Measurements from ENCODE around the gene RAD51. TPM values are rescaled to one million over a fixed set of nuclear protein-coding genes. Genes with fewer than 3 reads are reported as not detected.
A peak's percentile ranks its signal among the peaks of the same experiment; 100 is the strongest.

RAD51 gene
- total and polyA plus RNA-seq, 4 experiments from 2014 or later: 0.21 to 1.7 (median 1.3) TPM

- DNase-seq: no peak
- H3K36me3 ChIP-seq (ENCODE audit: insufficient read depth, low read length): peaks cover 50% of the 10 kb centered on the region
- ChIA-PET CTCF (ENCODE audit: partially characterized antibody) (interaction anchor here (1.5 kb wide), 1 partner anchor 9 kb away, joined by 8 read pairs; no protein-coding TSS in a partner anchor), POLR2A (ENCODE audit: partially characterized antibody) (interaction anchor here (2.1 kb wide), 1 partner anchor 10 kb away, joined by 8 read pairs; the partner anchor contains the start of gene GCHFR)
- H3K9me3 ChIP-seq (ENCODE audit: control insufficient read depth in 1 of 2, low read length in 2 of 2): no peaks in the 10 kb centered on the region
- no peak overlapping the region for H3K27ac Mint-ChIP-seq
- no peak overlapping the region for H3K4me3 Mint-ChIP-seq
- peaks cover 6 to 24% (median 11%) of the 10 kb centered on the region in 4 donors for H3K4me1 Mint-ChIP-seq
- no peak overlapping the region for H3K4me3 ChIP-seq (ENCODE audit: low read length in 2 of 2)
- H3K27ac ChIP-seq (ENCODE audit: low read depth, low read length): no peak overlapping the region
- peaks cover 6% of the 10 kb centered on the region for H3K4me1 ChIP-seq (ENCODE audit: insufficient read depth, low read length)
- intact Hi-C loops (cut with micrococcal nuclease): no loop called here
- peaks cover 14 to 48% of the 10 kb centered on the region in 2 donors for H3K36me3 Mint-ChIP-seq
- H3K27me3 Mint-ChIP-seq: no peaks in the 10 kb centered on the region
- H3K9me3 Mint-ChIP-seq: peaks cover 0 to 2% (median 0%) of the 10 kb centered on the region in 8 donors
- H3K27me3 ChIP-seq (ENCODE audit: insufficient read depth, low read length): no peaks in the 10 kb centered on the region
These were observed 78.9 kb downstream of the RAD51 start for GRCh38 chr15:40773902-40774301.

- H3K27ac Mint-ChIP-seq: peak overlapping the region in 1 of 7 donors; percentile 32
- H3K4me1 Mint-ChIP-seq: peaks cover 3 to 14% (median 7%) of the 10 kb centered on the region in 4 donors
- H3K36me3 ChIP-seq (ENCODE audit: insufficient read depth, low read length): peaks cover 61% of the 10 kb centered on the region
- no peak for DNase-seq
- H3K4me3 Mint-ChIP-seq: no peak overlapping the region
- H3K9me3 Mint-ChIP-seq: peaks cover 0 to 2% (median 0%) of the 10 kb centered on the region in 8 donors
- H3K27me3 ChIP-seq (ENCODE audit: insufficient read depth, low read length): no peaks in the 10 kb centered on the region
- intact Hi-C loops (cut with micrococcal nuclease): no loop called here
- peaks cover 6% of the 10 kb centered on the region for H3K4me1 ChIP-seq (ENCODE audit: insufficient read depth, low read length)
- H3K27me3 Mint-ChIP-seq: no peaks in the 10 kb centered on the region
- H3K4me3 ChIP-seq (ENCODE audit: low read length in 2 of 2): no peak overlapping the region
- CTCF ChIA-PET (ENCODE audit: partially characterized antibody): interaction anchor here (1.4 kb wide), 1 partner anchor 10 kb away, joined by 8 read pairs; no protein-coding TSS in a partner anchor
- H3K27ac ChIP-seq (ENCODE audit: low read depth, low read length): no peak overlapping the region
- POLR2A ChIA-PET (ENCODE audit: partially characterized antibody): no interaction called here
- H3K9me3 ChIP-seq (ENCODE audit: control insufficient read depth in 1 of 2, low read length in 2 of 2): no peaks in the 10 kb centered on the region
- H3K36me3 Mint-ChIP-seq: peaks cover 18 to 49% of the 10 kb centered on the region in 2 donors
These were observed 80.0 kb downstream of the RAD51 start for GRCh38 chr15:40775007-40775406.

- Histone ChIP-seq H3K27ac (ENCODE audit: low read depth, low read length) (no peak overlapping the region), H3K36me3 (ENCODE audit: insufficient read depth, low read length) (peaks cover 64% of the 10 kb centered on the region), H3K27me3 (ENCODE audit: insufficient read depth, low read length) (no peaks in the 10 kb centered on the region), H3K4me3 (ENCODE audit: low read length in 2 of 2) (no peak overlapping the region), H3K4me1 (ENCODE audit: insufficient read depth, low read length) (peaks cover 6% of the 10 kb centered on the region), H3K9me3 (ENCODE audit: control insufficient read depth in 1 of 2, low read length in 2 of 2) (no peaks in the 10 kb centered on the region)
- intact Hi-C loops (cut with micrococcal nuclease): no loop called here
- H3K4me1 Mint-ChIP-seq: peaks cover 3 to 11% (median 6%) of the 10 kb centered on the region in 4 donors
- peak overlapping the region in 1 of 7 donors; percentile 76 for H3K27ac Mint-ChIP-seq
- no peak for DNase-seq
- POLR2A ChIA-PET (ENCODE audit: partially characterized antibody): interaction anchor here (0.6 to 1.7 kb wide), 3 partner anchors 11 to 12 kb away, joined by 3 to 7 read pairs (median 3); partner anchors contain the start of gene GCHFR
- peaks cover 0 to 2% (median 0%) of the 10 kb centered on the region in 8 donors for H3K9me3 Mint-ChIP-seq
- CTCF ChIA-PET (ENCODE audit: partially characterized antibody): interaction anchor here (1.4 kb wide), 1 partner anchor 9 kb away, joined by 8 read pairs; no protein-coding TSS in a partner anchor
- no peaks in the 10 kb centered on the region for H3K27me3 Mint-ChIP-seq
- H3K36me3 Mint-ChIP-seq: peaks cover 18 to 50% of the 10 kb centered on the region in 2 donors
- H3K4me3 Mint-ChIP-seq: no peak overlapping the region
These were observed 81.0 kb downstream of the RAD51 start for GRCh38 chr15:40775740-40776536.

GRCh38 chr15:40776537-40777141 is 81.7 kb downstream of the RAD51 start:
- H3K4me1 ChIP-seq (ENCODE audit: insufficient read depth, low read length): peaks cover 6% of the 10 kb centered on the region
- H3K27ac ChIP-seq (ENCODE audit: low read depth, low read length): no peak overlapping the region
- intact Hi-C loops (cut with micrococcal nuclease): no loop called here
- peak in 3 of 5 donors; percentile 20 to 48 (median 25) for DNase-seq
- H3K4me1 Mint-ChIP-seq: peaks cover 3 to 7% (median 6%) of the 10 kb centered on the region in 4 donors
- no peaks in the 10 kb centered on the region for H3K27me3 Mint-ChIP-seq
- H3K36me3 ChIP-seq (ENCODE audit: insufficient read depth, low read length): peaks cover 64% of the 10 kb centered on the region
- POLR2A ChIA-PET (ENCODE audit: partially characterized antibody): interaction anchor here (0.6 to 1.7 kb wide), 3 partner anchors 11 to 13 kb away, joined by 3 to 7 read pairs (median 3); partner anchors contain the start of gene GCHFR
- H3K4me3 ChIP-seq (ENCODE audit: low read length in 2 of 2): no peak overlapping the region
- H3K4me3 Mint-ChIP-seq: peak overlapping the region in 1 of 8 donors; percentile 34
- no peaks in the 10 kb centered on the region for H3K9me3 ChIP-seq (ENCODE audit: control insufficient read depth in 1 of 2, low read length in 2 of 2)
- H3K27me3 ChIP-seq (ENCODE audit: insufficient read depth, low read length): no peaks in the 10 kb centered on the region
- CTCF ChIA-PET (ENCODE audit: partially characterized antibody): interaction anchor here (1.4 kb wide), 1 partner anchor 9 kb away, joined by 8 read pairs; no protein-coding TSS in a partner anchor
- H3K9me3 Mint-ChIP-seq: peaks cover 0 to 2% (median 0%) of the 10 kb centered on the region in 8 donors
- peak overlapping the region in 3 of 7 donors; percentile 60 to 84 (median 76) for H3K27ac Mint-ChIP-seq
- peaks cover 18 to 50% of the 10 kb centered on the region in 2 donors for H3K36me3 Mint-ChIP-seq

Other genes with a start within 250 kb of the RAD51 start
- gene CHST14, start 224.2 kb upstream of the RAD51 start, total RNA-seq: 10 to 100 TPM in 1 of 2 experiments, 1 to 10 TPM in 1; 9.1 to 10.5 TPM
- gene CHST14, start 224.2 kb upstream of the RAD51 start, polyA plus RNA-seq: 1 to 10 TPM in 1 of 2 donors, under 1 TPM in 1; 0.64 to 1.5 TPM
- 10 to 100 TPM; 31.7 to 32.4 TPM for gene CCDC32, start 130.1 kb upstream of the RAD51 start, total RNA-seq
- gene CCDC32, start 130.1 kb upstream of the RAD51 start, polyA plus RNA-seq: 10 to 100 TPM; 41.9 to 49.3 TPM
- 10 to 100 TPM; 13.6 to 15.1 TPM for gene RPUSD2, start 125.9 kb upstream of the RAD51 start, total RNA-seq
- 10 to 100 TPM; 19.4 to 25.0 TPM for gene RPUSD2, start 125.9 kb upstream of the RAD51 start, polyA plus RNA-seq
- 1 to 10 TPM in 1 of 2 experiments, under 1 TPM in 1; 0.99 to 1.2 TPM for gene KNL1, start 100.9 kb upstream of the RAD51 start, total RNA-seq
- under 1 TPM in 1 of 2 donors, not detected in 1; 0.10 TPM for gene KNL1, start 100.9 kb upstream of the RAD51 start, polyA plus RNA-seq
- 10 to 100 TPM; 24.5 to 26.7 TPM for gene RMDN3, start 60.1 kb downstream of the RAD51 start, total RNA-seq
- gene RMDN3, start 60.1 kb downstream of the RAD51 start, polyA plus RNA-seq: 10 to 100 TPM; 28.9 to 35.9 TPM
- 10 to 100 TPM; 21.2 to 24.1 TPM for gene GCHFR, start 68.9 kb downstream of the RAD51 start, total RNA-seq
- 100 to 1,000 TPM in 1 of 2 donors, 10 to 100 TPM in 1; 74.8 to 115 TPM for gene GCHFR, start 68.9 kb downstream of the RAD51 start, polyA plus RNA-seq
- gene C15orf62, start 74.8 kb downstream of the RAD51 start, total RNA-seq: 1 to 10 TPM; 3.5 TPM
- under 1 TPM; 0.24 to 0.29 TPM for gene C15orf62, start 74.8 kb downstream of the RAD51 start, polyA plus RNA-seq
- 10 to 100 TPM; 34.1 to 35.0 TPM for gene ZFYVE19, start 111.9 kb downstream of the RAD51 start, total RNA-seq
- 10 to 100 TPM; 10.4 to 20.4 TPM for gene ZFYVE19, start 111.9 kb downstream of the RAD51 start, polyA plus RNA-seq
- gene DNAJC17, start 112.3 kb downstream of the RAD51 start, total RNA-seq: 10 to 100 TPM; 40.5 to 43.9 TPM
- gene DNAJC17, start 112.3 kb downstream of the RAD51 start, polyA plus RNA-seq: 10 to 100 TPM; 24.3 to 31.5 TPM
- gene PPP1R14D, start 133.5 kb downstream of the RAD51 start, total RNA-seq: not detected
- gene PPP1R14D, start 133.5 kb downstream of the RAD51 start, polyA plus RNA-seq: not detected
- gene SPINT1, start 148.9 kb downstream of the RAD51 start, total RNA-seq: 1 to 10 TPM; 3.8 to 4.0 TPM
- 1 to 10 TPM; 4.0 to 5.3 TPM for gene SPINT1, start 148.9 kb downstream of the RAD51 start, polyA plus RNA-seq
- not detected for gene RHOV, start 179.1 kb downstream of the RAD51 start, total RNA-seq
- not detected for gene RHOV, start 179.1 kb downstream of the RAD51 start, polyA plus RNA-seq
- 10 to 100 TPM; 18.4 to 20.3 TPM for gene VPS18, start 199.3 kb downstream of the RAD51 start, total RNA-seq
- 10 to 100 TPM; 14.6 to 21.6 TPM for gene VPS18, start 199.3 kb downstream of the RAD51 start, polyA plus RNA-seq
- not detected for gene DLL4, start 234.2 kb downstream of the RAD51 start, total RNA-seq
- not detected for gene DLL4, start 234.2 kb downstream of the RAD51 start, polyA plus RNA-seq